Hepatic stellate cell (primary cell): ENCODE data around the gene FAT3.
A peak's percentile ranks its signal among the peaks of the same experiment; 100 is the strongest.

Experiments
- DNase-seq: peaks from one replicate; pipeline ENCODE4 v3.0.0; 2011; ENCODE audit warnings: low spot score

Gene FAT3

DNA sequence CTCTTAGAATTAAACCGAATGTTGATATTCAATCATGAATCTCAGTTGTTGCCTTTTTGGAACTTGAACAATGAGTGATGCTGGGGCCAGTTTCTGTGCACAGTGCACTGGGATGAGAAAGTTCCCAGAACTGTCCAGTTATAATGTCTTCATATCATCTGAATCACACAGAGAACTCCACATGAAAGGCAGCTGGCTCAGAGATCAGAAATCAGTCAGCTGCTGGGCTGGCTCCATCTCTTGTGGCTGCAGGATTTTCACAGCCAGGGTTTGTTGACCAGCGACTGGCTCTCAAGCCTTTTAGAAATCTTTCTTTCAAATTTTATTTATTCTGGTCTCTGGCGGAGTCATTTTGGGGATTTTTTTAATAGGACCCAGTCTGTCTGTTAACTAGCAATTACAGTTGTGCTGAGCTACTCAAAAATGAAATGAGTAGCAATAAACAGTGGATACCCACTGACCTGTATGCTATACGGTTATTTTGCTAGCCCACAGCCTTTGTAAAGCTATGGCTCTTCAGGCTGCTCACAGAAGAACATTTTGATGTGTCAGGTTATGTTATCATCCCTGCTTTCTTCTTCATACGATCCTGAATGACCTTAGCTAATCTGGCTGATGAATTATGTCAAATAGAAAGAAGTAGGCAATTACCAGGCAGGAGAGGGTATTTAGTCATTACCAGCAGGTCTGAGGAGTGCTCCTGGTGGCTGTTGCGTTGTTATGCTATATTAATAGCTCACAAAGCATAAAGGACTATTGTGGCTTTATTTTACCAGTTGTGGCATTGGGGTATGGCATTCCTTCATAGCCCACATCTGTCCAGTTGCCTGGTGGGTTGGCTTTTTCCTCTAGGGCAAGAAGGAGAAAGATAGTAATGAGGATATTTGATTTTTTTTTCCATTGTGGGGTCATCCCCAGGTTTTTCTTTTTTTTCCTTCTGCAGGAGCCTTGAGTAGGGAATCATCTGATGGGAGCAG, 3.6 kb downstream of the FAT3 start:
- peak; percentile 16 for DNase-seq

- no peak for DNase-seq
Observed at GRCh38 chr11:92236856-92237255, 12.2 kb downstream of the FAT3 start.

DNA sequence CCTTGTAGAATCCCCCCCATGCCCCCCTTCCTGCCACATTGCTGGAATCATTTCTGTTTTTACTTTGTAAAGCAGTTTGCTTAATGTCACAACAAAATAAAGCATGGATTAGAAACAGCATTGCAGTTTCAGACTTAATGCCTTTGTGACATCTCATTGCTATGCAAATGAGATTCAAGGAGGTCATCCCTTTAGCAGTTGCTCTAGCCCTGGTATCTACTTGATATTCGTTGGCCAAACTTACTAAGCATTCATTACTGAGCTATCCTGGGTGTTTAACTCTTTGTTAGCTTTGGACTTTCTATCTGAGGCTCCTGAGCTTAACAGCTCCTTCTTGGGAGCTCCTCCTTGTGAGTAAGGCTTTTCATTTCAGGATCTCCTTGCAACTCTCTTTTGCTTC, 16.3 kb downstream of the FAT3 start:
- no peak for DNase-seq

GRCh38 chr11:92245700-92246271, 21.2 kb downstream of the FAT3 start:
- DNase-seq = no peak

GRCh38 chr11:92246630-92247029, 22.0 kb downstream of the FAT3 start:
- no peak for DNase-seq

DNA sequence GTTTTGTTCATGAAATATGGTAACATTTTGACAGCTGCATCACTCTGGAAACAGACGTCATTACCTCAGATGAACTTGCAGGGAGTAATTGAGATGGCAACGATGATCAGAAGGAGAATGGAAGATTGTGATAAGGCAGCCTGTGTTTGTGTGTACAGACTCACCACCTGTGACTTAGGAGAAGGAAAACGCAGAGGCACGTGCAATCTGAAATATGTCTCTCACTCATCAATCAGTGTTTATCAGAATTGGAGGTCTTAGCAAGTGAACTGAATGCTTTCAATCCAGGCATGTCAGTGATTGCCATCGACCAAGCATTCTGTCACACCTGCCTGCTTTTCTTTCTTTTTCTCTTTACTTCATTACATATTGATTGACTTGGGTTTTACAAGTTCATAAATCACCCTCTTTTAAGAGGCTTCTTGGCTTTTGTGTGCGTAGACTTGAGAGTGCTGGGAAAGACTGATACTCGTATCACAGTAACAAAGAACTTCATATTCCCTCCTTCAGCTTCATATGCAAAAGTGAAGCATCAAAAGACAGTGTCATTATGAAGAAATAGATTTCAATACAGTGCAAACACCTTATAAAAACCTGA, 24.6 kb downstream of the FAT3 start:
- no peak for DNase-seq

GRCh38 chr11:92251980-92252379, 27.4 kb downstream of the FAT3 start:
- DNase-seq = no peak

DNA sequence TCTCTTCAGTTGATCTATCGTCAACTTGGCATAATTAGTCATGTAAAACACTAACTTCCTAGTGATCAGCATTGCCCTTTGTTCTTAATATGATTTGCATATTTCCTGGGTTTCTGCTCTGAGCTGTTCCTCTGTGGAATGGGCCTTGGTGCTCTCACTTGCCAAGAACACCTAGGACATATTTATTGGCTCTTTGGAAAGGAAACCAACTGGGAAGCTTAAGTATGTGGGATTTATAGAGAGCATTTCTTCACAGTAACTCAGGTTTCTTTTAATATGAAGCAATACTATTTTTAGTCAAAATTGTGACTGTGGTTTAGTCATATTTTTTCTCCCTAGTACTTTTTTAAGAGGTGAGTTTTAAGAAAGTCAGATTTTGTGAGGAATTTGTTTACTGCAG, 28.8 kb downstream of the FAT3 start:
- no peak for DNase-seq

- DNase-seq = no peak
Observed at GRCh38 chr11:92253945-92254344, 29.3 kb downstream of the FAT3 start.

GRCh38 chr11:92257536-92257935, 32.9 kb downstream of the FAT3 start:
- DNase-seq = no peak

DNA sequence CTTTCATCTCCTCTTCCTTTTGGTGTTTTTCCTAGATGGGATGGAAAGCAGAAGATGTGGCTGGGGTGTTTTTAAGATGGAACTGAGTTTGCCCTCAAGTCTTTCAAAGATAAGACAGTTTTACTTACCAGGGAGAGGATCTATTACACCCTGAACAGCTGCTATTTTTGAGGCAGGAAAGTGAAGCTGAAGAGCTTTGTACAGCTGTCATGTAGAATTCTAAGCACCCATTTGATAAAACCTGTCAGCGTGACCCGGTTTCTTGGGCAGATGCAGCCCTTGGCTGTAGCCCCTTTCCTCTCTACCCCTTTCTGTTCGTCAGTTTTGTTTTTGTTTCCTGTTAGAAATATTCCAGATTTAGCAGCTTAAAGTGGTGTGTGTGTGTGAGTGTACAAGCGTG, 35.2 kb downstream of the FAT3 start:
- no peak for DNase-seq

GRCh38 chr11:92264350-92264749, 39.7 kb downstream of the FAT3 start:
- no peak for DNase-seq

DNA sequence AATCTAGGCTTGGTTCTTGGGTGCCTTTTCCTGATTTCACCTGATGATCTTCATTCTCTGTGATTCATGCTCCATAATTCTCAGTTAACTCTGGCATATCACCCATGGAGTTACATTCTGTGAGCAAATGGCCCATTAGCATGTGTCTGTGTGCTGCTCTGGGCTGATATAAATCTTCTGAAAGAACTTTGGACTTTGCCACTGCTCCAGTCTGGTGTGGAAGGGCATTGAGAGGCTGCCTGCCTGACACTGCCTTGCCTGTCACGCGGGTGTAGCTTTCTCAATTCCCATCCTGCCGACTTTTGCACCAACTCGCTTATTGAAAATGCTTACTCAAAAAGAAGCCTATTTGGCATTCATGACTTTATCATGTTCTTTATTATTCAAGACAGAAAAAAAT, 42.2 kb downstream of the FAT3 start:
- no peak for DNase-seq

DNA sequence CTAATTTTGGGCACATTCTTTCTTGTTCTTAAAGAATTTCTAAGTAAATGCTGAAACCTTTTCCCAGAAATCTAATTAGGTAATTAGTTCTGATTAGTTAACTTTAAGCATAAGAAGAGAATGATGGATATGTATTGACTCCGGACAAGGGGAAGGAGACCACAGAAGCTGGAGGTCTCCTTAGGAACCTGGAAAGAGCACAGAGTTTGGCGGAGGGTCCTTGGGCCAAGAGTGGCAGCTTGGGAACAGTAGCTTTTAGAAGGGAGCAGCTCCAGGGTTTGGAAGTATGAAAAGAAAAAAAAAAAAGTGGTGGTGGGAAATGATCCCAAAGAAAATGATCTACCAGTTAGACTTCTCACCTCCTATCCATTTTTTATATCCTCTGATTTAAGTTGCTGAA, 42.7 kb downstream of the FAT3 start:
- no peak for DNase-seq

GRCh38 chr11:92267968-92268367, 43.4 kb downstream of the FAT3 start:
- no peak for DNase-seq

GRCh38 chr11:92268546-92268945, 43.9 kb downstream of the FAT3 start:
- no peak for DNase-seq

- peak; percentile 30 for DNase-seq
Observed at GRCh38 chr11:92269021-92269420, 44.4 kb downstream of the FAT3 start.

- DNase-seq = no peak
Observed at GRCh38 chr11:92269841-92270240, 45.2 kb downstream of the FAT3 start.

DNA sequence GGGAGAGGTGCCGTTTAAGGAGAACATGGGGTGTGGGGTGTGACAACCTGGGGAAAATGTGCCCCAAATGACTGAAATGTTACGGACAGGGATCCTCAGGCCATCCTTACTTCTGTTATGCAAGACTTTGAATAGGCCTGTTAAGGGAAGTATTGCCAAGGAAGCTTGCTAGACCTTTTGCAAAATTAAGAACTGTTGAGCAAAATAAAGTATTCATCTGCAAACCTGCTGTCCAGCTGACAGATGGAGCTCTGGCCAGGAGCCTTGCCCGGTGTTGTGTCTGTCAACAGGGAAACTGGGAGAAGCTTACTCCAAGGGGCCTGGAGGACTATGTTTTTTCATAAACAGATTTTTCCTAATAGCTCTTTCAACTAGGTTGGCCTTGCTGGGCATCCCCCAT, 48.0 kb downstream of the FAT3 start:
- DNase-seq = no peak
